Karpas-422 (cell line): ENCODE measurements around the gene ADI1. TPM values are rescaled to one million over a fixed set of nuclear protein-coding genes. Genes with fewer than 3 reads are reported as not detected.

Experiments
- DNase-seq: peaks from one replicate; pipeline ENCODE4 v3.0.0-alpha.2; 2015
- H2AFZ ChIP-seq: fragments of 200-600 bp; sonication (generic); 2 replicates; pipeline ENCODE4 v1.6.1; 2014; ENCODE audit warnings: antibody characterized with exemption, low read length, mixed read lengths
- H3K27ac ChIP-seq: fragments of 200-600 bp; sonication (generic); 2 replicates; pipeline ENCODE4 v1.5.1; 2014; ENCODE audit warnings: mild to moderate bottlenecking, low read length, moderate library complexity
- H3K27me3 ChIP-seq: fragments of 200-600 bp; sonication (generic); 2 replicates; pipeline ENCODE4 v1.6.1; 2014; ENCODE audit warnings: low read length, mixed read lengths
- H3K36me3 ChIP-seq: fragments of 200-600 bp; sonication (generic); 2 replicates; pipeline ENCODE4 v1.6.1; 2014; ENCODE audit warnings: low read length, mixed read lengths; ENCODE audit not compliant: insufficient read depth
- H3K4me1 ChIP-seq: fragments of 200-600 bp; sonication (generic); 2 replicates; pipeline ENCODE4 v1.6.1; 2014; ENCODE audit warnings: mild to moderate bottlenecking, low read length, mixed read lengths
- H3K4me2 ChIP-seq: fragments of 200-600 bp; sonication (generic); 2 replicates; pipeline ENCODE4 v1.6.1; 2014; ENCODE audit warnings: low read length, low read depth, mild to moderate bottlenecking; ENCODE audit not compliant: poor library complexity, severe bottlenecking
- H3K4me3 ChIP-seq: fragments of 200-600 bp; sonication (generic); 2 replicates; pipeline ENCODE4 v1.5.1; 2014; ENCODE audit warnings: mild to moderate bottlenecking, antibody characterized with exemption, low read length, mixed read lengths
- H3K79me2 ChIP-seq: fragments of 200-600 bp; sonication (generic); 2 replicates; pipeline ENCODE4 v1.6.1; 2014; ENCODE audit warnings: mild to moderate bottlenecking, low read length, mixed read lengths
- H3K9ac ChIP-seq: fragments of 200-600 bp; sonication (generic); 2 replicates; pipeline ENCODE4 v1.6.0; 2014; ENCODE audit warnings: low read length
- H3K9me2 ChIP-seq: fragments of 200-600 bp; sonication (generic), shearing (Covaris generic); replicated peaks from 2 replicates; pipeline ENCODE4 v1.6.0; 2014; ENCODE audit warnings: mild to moderate bottlenecking, low read length, moderate library complexity; ENCODE audit not compliant: insufficient read depth
- H3K9me3 ChIP-seq: fragments of 300-700, 200-600 bp; sonication (generic); 2 replicates; pipeline ENCODE4 v1.6.1; 2014; ENCODE audit warnings: low read length, mixed read lengths
- H4K20me1 ChIP-seq: fragments of 200-600 bp; sonication (generic); 2 replicates; pipeline ENCODE4 v1.6.1; 2014; ENCODE audit warnings: mild to moderate bottlenecking, antibody characterized with exemption, low read length, low read depth; ENCODE audit not compliant: insufficient read depth
- total RNA-seq: library from RNA; depleted of rRNA; stranded (reverse); fragments of >200 nt; shearing (Covaris generic); gene quantifications from 2 replicates; pipeline ENCODE4 v1.2.3, GENCODE V29; 2014; ENCODE audit warnings: low replicate concordance

The ADI1 gene
- total RNA-seq, 1 experiment from 2014 or later, result 68.6 TPM

- Histone ChIP-seq H3K4me3 (no peak overlapping the region), H4K20me1 (no peaks in the 10 kb centered on the region), H3K27ac (no peak overlapping the region), H3K4me1 (no peaks in the 10 kb centered on the region), H3K36me3 (peaks cover 3% of the 10 kb centered on the region; the same call in 1 of the 2 replicates), H2AFZ (no peak overlapping the region), H3K79me2 (no peaks in the 10 kb centered on the region), H3K9ac (no peak overlapping the region), H3K9me3 (no peaks in the 10 kb centered on the region), H3K4me2 (no peak overlapping the region), H3K9me2 (no peaks in the 10 kb centered on the region), H3K27me3 (no peaks in the 10 kb centered on the region)
- DNase-seq, result no peak
Observed at GRCh38 chr2:3468296-3468988, 50.9 kb downstream of the ADI1 start.

DNA sequence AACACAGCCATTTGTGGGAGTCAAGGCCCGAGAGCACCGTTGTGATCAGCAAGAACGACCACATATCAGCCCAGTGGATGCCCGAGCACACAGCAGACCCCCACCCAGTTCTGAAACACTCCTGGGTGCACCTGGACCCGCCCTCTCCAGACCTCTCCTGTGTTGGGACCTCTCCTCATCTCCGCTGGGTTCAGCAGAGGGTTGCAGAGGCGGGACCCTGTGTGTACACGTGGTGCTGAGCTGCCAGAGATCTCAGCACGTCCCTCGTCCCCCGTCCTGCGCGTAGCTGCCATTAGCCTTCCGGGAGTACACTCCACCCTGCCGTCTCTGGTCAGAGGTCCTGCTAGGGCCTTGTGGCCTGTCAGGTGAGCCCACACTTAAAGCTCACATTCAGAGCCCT is 51.7 kb downstream of the ADI1 start:
- no peaks in the 10 kb centered on the region for H3K27me3 ChIP-seq
- H3K27ac ChIP-seq, result no peak overlapping the region
- no peaks in the 10 kb centered on the region for H3K9me2 ChIP-seq
- no peaks in the 10 kb centered on the region for H3K9me3 ChIP-seq
- H3K4me2 ChIP-seq, result no peak overlapping the region
- no peaks in the 10 kb centered on the region for H4K20me1 ChIP-seq
- H3K9ac ChIP-seq, result no peak overlapping the region
- no peak overlapping the region for H2AFZ ChIP-seq
- H3K4me3 ChIP-seq, result no peak overlapping the region
- H3K36me3 ChIP-seq, result peaks cover 6% of the 10 kb centered on the region
- H3K4me1 ChIP-seq, result peaks cover 6% of the 10 kb centered on the region
- H3K79me2 ChIP-seq, result no peaks in the 10 kb centered on the region
- no peak for DNase-seq

- no peak for DNase-seq
- Histone ChIP-seq H3K27me3 (no peaks in the 10 kb centered on the region), H3K4me2 (no peak overlapping the region), H2AFZ (no peak overlapping the region), H3K4me1 (peaks cover 13% of the 10 kb centered on the region), H4K20me1 (no peaks in the 10 kb centered on the region), H3K4me3 (no peak overlapping the region), H3K27ac (no peak overlapping the region), H3K36me3 (peaks cover 6% of the 10 kb centered on the region), H3K79me2 (no peaks in the 10 kb centered on the region), H3K9me3 (no peaks in the 10 kb centered on the region), H3K9ac (no peak overlapping the region), H3K9me2 (no peaks in the 10 kb centered on the region)
Observed at GRCh38 chr2:3466966-3467365, 52.4 kb downstream of the ADI1 start.

DNA sequence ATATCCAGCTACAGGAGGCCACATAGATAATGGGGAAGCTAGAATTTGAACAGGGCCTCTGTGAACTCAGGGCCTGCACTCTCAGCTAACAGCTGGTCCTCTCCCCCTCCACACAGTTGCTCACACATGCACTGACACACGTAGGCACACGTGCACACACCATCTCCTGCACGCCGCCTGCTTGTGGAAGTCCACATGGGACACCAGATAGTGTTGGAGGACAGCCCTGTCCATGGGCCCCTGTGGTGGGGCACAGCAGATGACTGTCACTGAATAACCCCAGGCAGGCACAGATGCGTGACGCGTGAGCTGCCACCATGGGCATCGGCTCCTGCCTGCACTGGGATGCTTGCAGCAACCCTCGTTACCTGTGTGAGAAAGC is 52.9 kb downstream of the ADI1 start:
- H3K4me1 ChIP-seq, result peaks cover 18% of the 10 kb centered on the region
- H3K9me2 ChIP-seq, result no peaks in the 10 kb centered on the region
- no peaks in the 10 kb centered on the region for H4K20me1 ChIP-seq
- no peaks in the 10 kb centered on the region for H3K27me3 ChIP-seq
- no peak overlapping the region for H3K27ac ChIP-seq
- no peak overlapping the region for H3K4me2 ChIP-seq
- no peaks in the 10 kb centered on the region for H3K9me3 ChIP-seq
- no peak for DNase-seq
- H3K36me3 ChIP-seq, result peaks cover 6% of the 10 kb centered on the region
- no peak overlapping the region for H3K4me3 ChIP-seq
- H3K79me2 ChIP-seq, result no peaks in the 10 kb centered on the region
- H3K9ac ChIP-seq, result no peak overlapping the region
- H2AFZ ChIP-seq, result no peak overlapping the region

DNA sequence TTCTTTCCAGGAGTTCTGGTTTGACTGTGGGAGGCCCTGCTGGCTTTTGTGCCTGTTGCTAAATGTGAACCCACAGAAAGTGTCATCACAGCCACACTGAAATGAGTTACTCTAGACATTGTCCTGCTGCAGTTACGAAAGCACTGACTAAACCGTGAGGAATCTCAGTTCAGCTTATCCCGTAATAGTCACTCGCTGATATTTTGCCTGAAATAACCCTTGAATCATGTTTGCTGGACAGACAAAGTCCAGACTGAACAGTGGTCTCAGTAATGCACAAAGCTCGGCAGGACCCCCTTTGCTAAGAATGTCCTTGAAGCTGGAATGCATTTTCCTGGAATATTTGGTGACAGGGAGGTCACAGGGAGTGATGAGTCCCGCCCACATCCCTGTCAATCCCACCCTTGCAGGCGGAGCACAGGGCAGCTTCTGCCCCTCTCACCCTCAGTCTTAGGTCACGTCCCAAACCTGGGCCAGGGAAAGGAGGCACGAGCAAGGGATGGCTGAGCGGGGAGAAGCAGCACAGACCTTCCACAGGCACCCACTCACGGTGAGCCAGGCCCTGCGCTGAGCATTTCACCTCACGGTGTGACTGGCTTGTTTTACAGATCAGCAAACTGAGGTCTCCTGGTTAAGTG is 53.4 kb downstream of the ADI1 start:
- no peaks in the 10 kb centered on the region for H3K9me3 ChIP-seq
- H3K79me2 ChIP-seq, result no peaks in the 10 kb centered on the region
- no peaks in the 10 kb centered on the region for H4K20me1 ChIP-seq
- no peaks in the 10 kb centered on the region for H3K9me2 ChIP-seq
- no peak overlapping the region for H3K9ac ChIP-seq
- H3K4me1 ChIP-seq, result peaks cover 23% of the 10 kb centered on the region
- H3K27me3 ChIP-seq, result no peaks in the 10 kb centered on the region
- no peak overlapping the region for H2AFZ ChIP-seq
- H3K4me2 ChIP-seq, result no peak overlapping the region
- H3K4me3 ChIP-seq, result no peak overlapping the region
- peaks cover 6% of the 10 kb centered on the region for H3K36me3 ChIP-seq
- DNase-seq, result no peak
- H3K27ac ChIP-seq, result no peak overlapping the region

DNA sequence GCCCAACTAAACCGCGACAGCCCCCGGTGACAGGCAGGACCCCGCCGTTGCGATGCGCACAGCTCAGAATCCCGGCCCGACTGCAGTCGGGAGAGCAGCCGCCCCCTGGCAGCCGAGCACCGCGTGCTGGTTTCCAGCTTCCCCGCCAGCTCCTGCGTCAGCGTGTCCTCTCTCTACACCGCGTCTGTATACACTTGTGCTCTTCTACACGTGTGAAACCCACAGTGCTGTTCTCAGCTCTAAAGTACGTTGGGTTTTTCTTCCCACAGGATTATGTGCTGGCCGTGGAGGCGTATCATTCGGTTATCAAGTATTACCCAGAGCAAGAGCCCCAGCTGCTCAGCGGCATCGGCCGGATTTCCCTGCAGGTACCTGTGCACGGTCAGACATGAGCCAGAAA is 54.0 kb downstream of the ADI1 start:
- no peak overlapping the region for H2AFZ ChIP-seq
- H3K9me2 ChIP-seq, result no peaks in the 10 kb centered on the region
- H4K20me1 ChIP-seq, result no peaks in the 10 kb centered on the region
- no peak overlapping the region for H3K27ac ChIP-seq
- no peaks in the 10 kb centered on the region for H3K9me3 ChIP-seq
- H3K9ac ChIP-seq, result no peak overlapping the region
- no peaks in the 10 kb centered on the region for H3K79me2 ChIP-seq
- no peak for DNase-seq
- H3K4me1 ChIP-seq, result peaks cover 30% of the 10 kb centered on the region
- no peak overlapping the region for H3K4me3 ChIP-seq
- H3K4me2 ChIP-seq, result no peak overlapping the region
- peaks cover 6% of the 10 kb centered on the region for H3K36me3 ChIP-seq
- no peaks in the 10 kb centered on the region for H3K27me3 ChIP-seq

GRCh38 chr2:3464401-3465005 is 54.8 kb downstream of the ADI1 start:
- H4K20me1 ChIP-seq, result no peaks in the 10 kb centered on the region
- H3K27me3 ChIP-seq, result no peaks in the 10 kb centered on the region
- H3K9me2 ChIP-seq, result no peaks in the 10 kb centered on the region
- H3K4me3 ChIP-seq, result no peak overlapping the region
- H3K36me3 ChIP-seq, result peaks cover 6% of the 10 kb centered on the region
- H3K4me1 ChIP-seq, result peaks cover 33% of the 10 kb centered on the region
- H2AFZ ChIP-seq, result no peak overlapping the region
- DNase-seq, result no peak
- H3K9me3 ChIP-seq, result no peaks in the 10 kb centered on the region
- H3K9ac ChIP-seq, result no peak overlapping the region
- no peak overlapping the region for H3K4me2 ChIP-seq
- H3K79me2 ChIP-seq, result no peaks in the 10 kb centered on the region
- no peak overlapping the region for H3K27ac ChIP-seq

GRCh38 chr2:3463944-3464343 is 55.4 kb downstream of the ADI1 start:
- peaks cover 6% of the 10 kb centered on the region for H3K36me3 ChIP-seq
- H3K27me3 ChIP-seq, result no peaks in the 10 kb centered on the region
- H3K4me1 ChIP-seq, result peaks cover 33% of the 10 kb centered on the region
- no peaks in the 10 kb centered on the region for H3K9me2 ChIP-seq
- H3K79me2 ChIP-seq, result no peaks in the 10 kb centered on the region
- H3K27ac ChIP-seq, result no peak overlapping the region
- no peak for DNase-seq
- H4K20me1 ChIP-seq, result no peaks in the 10 kb centered on the region
- no peak overlapping the region for H3K4me3 ChIP-seq
- no peak overlapping the region for H3K4me2 ChIP-seq
- H3K9ac ChIP-seq, result no peak overlapping the region
- H2AFZ ChIP-seq, result no peak overlapping the region
- H3K9me3 ChIP-seq, result no peaks in the 10 kb centered on the region
